Panc1 (cell line): ENCODE results near the gene PFN4.

Source experiments
- POLR2AphosphoS5 ChIP-seq: IDR thresholded peaks from 2 replicates; pipeline ENCODE4 v1.6.1; 2012; ENCODE audit warnings: mild to moderate bottlenecking, low read depth, low read length, moderate library complexity
- SIN3A ChIP-seq: IDR thresholded peaks from 2 replicates; pipeline ENCODE4 v1.6.1; 2012; ENCODE audit warnings: low read depth, mild to moderate bottlenecking, low read length, moderate library complexity, borderline replicate concordance; ENCODE audit not compliant: insufficient read depth
- TCF7L2 ChIP-seq: IDR thresholded peaks from 2 replicates; pipeline ENCODE4 v1.6.1; 2011; ENCODE audit warnings: mild to moderate bottlenecking, low read depth, low read length, inconsistent platforms
- TF ChIP-seq, protein P1 (sequence below): fragments of 450-650 bp; IDR thresholded peaks from 2 replicates; pipeline ENCODE4 v1.5.1; 2017; ENCODE audit warnings: mild to moderate bottlenecking
- TF ChIP-seq, protein P2 (sequence below), 2 experiments: IDR thresholded peaks; 2 replicates each; pipeline ENCODE4 v1.6.1; 2011 to 2012; ENCODE audit warnings: low read depth in 2 of 2, control low read depth in 1 of 2, low read length in 1 of 2, mild to moderate bottlenecking in 1 of 2, moderate library complexity in 1 of 2; ENCODE audit not compliant: insufficient read depth in 1 of 2

DNA sequence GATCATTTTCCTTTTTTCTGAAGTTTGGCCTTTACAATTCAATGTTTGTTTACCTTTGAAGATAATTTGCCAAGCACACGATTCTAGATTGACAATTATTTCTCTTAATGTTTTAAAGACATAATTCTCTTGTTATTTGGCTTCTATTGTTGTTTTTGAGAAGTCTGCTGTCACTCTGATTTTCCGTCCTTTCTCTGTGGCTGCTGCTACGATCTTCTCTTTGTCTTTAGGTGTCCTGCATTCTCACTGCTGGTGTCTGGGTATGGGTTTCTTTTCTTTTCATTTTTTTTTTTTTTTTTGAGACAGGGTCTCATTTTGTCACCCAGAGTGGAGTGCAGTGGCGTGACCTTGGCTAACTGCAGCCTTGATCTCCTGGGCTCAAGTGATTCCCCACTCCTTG is 36.6 kb upstream of the PFN4 start:
- TF ChIP-seq, protein P1, sequence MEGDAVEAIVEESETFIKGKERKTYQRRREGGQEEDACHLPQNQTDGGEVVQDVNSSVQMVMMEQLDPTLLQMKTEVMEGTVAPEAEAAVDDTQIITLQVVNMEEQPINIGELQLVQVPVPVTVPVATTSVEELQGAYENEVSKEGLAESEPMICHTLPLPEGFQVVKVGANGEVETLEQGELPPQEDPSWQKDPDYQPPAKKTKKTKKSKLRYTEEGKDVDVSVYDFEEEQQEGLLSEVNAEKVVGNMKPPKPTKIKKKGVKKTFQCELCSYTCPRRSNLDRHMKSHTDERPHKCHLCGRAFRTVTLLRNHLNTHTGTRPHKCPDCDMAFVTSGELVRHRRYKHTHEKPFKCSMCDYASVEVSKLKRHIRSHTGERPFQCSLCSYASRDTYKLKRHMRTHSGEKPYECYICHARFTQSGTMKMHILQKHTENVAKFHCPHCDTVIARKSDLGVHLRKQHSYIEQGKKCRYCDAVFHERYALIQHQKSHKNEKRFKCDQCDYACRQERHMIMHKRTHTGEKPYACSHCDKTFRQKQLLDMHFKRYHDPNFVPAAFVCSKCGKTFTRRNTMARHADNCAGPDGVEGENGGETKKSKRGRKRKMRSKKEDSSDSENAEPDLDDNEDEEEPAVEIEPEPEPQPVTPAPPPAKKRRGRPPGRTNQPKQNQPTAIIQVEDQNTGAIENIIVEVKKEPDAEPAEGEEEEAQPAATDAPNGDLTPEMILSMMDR: no peak
- TF ChIP-seq POLR2AphosphoS5 (no peak), TCF7L2 (no peak), SIN3A (no peak)
- TF ChIP-seq, protein P2, sequence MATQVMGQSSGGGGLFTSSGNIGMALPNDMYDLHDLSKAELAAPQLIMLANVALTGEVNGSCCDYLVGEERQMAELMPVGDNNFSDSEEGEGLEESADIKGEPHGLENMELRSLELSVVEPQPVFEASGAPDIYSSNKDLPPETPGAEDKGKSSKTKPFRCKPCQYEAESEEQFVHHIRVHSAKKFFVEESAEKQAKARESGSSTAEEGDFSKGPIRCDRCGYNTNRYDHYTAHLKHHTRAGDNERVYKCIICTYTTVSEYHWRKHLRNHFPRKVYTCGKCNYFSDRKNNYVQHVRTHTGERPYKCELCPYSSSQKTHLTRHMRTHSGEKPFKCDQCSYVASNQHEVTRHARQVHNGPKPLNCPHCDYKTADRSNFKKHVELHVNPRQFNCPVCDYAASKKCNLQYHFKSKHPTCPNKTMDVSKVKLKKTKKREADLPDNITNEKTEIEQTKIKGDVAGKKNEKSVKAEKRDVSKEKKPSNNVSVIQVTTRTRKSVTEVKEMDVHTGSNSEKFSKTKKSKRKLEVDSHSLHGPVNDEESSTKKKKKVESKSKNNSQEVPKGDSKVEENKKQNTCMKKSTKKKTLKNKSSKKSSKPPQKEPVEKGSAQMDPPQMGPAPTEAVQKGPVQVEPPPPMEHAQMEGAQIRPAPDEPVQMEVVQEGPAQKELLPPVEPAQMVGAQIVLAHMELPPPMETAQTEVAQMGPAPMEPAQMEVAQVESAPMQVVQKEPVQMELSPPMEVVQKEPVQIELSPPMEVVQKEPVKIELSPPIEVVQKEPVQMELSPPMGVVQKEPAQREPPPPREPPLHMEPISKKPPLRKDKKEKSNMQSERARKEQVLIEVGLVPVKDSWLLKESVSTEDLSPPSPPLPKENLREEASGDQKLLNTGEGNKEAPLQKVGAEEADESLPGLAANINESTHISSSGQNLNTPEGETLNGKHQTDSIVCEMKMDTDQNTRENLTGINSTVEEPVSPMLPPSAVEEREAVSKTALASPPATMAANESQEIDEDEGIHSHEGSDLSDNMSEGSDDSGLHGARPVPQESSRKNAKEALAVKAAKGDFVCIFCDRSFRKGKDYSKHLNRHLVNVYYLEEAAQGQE (IDR thresholded peaks at IDR 0.05; ENCODE audit: insufficient read depth in 1 of 2, low read depth in 2 of 2, low read length in 1 of 2): no peak
